Tibial nerve (tissue), 4 donors: ENCODE data around the gene NBR1.

Experiments
- CTCF ChIP-seq, 5 experiments: fragments of 200-600 bp in 3 of 5; fragments of 450-650 bp in 2 of 5; sonication (generic) in 3 of 5; IDR thresholded peaks; one replicate each; pipeline ENCODE4 v1.5.1; 2016 to 2019; ENCODE audit warnings: antibody characterized with exemption in 5 of 5, mild to moderate bottlenecking in 3 of 5, moderate library complexity in 2 of 5
- EP300 ChIP-seq, 2 donors: sonication (generic); formaldehyde crosslinking; IDR thresholded peaks; one replicate each; pipeline ENCODE4 v1.6.1; 2017; ENCODE audit warnings: antibody characterized with exemption in 2 of 2, mild to moderate bottlenecking in 1 of 2
- POLR2A ChIP-seq, 2 donors: fragments of 450-650 bp; IDR thresholded peaks; one replicate each; pipeline ENCODE4 v1.6.1; 2017; ENCODE audit warnings: antibody characterized with exemption in 2 of 2, mild to moderate bottlenecking in 2 of 2, moderate library complexity in 2 of 2

- TF ChIP-seq CTCF (IDR thresholded peaks at IDR 0.05) (no peak), EP300 (IDR thresholded peaks at IDR 0.05) (no peak), POLR2A (IDR thresholded peaks at IDR 0.05) (no peak)
Observed at GRCh38 chr17:43155666-43156065, 15.3 kb upstream of the NBR1 start.
